Epithelial cell of prostate (primary cell): ENCODE data around the gene MC4R.
"Not testable (repeated sequence)": the region's sequence is repeated elsewhere in the genome, so short reads cannot be mapped to it uniquely, and the experiment has no call there.

Source experiments
- DNase-seq: peaks from one replicate; pipeline ENCODE4 v3.0.0-alpha.2; 2011; ENCODE audit warnings: low read depth, low spot score
- H3K27ac ChIP-seq: fragments of 450-650 bp; 2 replicates; pipeline ENCODE4 v1.5.1; 2017; ENCODE audit warnings: mild to moderate bottlenecking

The MC4R gene

GRCh38 chr18:60372596-60372995 is at the start of gene MC4R:
Gene MC4R (minus strand): TSS chr18:60372775. CDS start chr18:60372349, 426 bp downstream.
- no peak for DNase-seq
- no peak within 1 kb of the TSS for H3K27ac ChIP-seq

DNA sequence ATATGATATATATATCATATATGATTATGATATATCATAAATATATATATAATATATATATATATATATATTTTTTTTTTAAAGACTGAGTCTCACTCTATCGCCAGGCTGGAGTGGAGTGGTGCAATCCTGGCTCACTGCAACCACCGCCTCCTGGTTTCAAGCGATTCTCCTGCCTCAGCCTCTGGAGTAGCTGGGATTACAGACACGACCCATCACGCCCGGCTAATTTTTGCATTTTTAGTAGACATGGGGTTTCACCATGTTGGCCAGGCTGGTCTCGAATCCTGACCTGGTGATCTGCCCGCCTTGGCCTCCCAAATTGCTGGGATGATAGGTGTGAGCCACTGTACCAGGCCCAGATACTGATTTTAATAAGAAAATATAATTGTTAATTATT is 49.7 kb upstream of the MC4R start:
- H3K27ac ChIP-seq, DNase-seq: not testable (repeated sequence)

DNA sequence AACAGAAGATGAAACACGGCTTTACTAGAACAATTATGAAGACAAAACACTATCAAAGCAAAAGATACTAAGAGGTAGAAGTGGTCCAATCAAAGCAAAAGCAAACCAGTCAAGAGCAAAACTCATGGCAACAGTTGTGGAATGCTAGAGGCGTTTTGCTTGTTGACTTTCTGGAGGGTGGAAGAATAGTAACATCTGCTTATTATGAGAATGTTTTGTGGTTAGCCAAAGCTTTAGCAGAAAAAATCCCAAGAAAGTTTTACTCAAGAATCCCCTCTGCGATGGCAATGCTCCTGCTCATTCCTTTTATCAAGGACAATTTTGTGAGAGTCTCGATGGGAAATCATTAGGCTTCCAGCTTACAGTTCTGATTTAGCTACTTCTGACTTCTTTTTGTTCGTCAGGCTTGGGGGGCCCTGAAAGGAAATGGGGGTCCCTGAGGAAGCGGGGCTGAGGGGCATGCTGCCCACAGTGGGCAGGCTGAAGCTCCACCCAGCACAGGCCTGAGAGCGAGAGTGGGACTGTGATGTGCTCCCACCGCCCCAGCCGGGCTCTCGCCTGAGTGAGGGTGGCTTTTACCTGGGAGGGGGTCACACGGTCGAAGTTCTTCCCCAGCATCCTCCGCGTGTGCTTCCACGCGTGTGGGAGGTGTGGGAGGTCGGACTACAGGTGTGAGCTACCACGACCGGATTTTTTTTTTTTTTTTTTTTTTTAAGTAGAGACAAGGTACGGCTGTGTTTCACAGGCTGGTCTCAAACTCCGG is 49.0 kb upstream of the MC4R start:
- DNase-seq = no peak
- no peak overlapping the region for H3K27ac ChIP-seq

DNA sequence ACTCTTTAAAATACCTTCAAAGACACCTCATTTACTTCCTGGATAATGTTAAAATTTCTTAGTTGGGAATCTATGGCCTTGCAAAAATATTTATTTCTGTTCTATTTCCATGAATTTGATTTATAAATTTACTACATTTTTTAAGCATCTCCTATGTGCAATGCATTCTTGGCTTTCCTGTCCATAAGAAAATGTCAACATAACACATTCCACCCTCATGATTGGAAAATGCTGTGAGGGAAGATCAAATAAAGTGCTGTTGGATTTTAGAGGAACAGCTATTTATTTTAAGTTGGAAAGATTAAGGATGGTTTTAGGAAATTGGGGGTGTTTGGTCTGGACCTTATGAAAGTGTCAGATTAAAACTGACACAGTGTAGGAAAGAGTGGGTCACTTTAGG is 45.4 kb upstream of the MC4R start:
- no peak for DNase-seq
- no peak overlapping the region for H3K27ac ChIP-seq

DNA sequence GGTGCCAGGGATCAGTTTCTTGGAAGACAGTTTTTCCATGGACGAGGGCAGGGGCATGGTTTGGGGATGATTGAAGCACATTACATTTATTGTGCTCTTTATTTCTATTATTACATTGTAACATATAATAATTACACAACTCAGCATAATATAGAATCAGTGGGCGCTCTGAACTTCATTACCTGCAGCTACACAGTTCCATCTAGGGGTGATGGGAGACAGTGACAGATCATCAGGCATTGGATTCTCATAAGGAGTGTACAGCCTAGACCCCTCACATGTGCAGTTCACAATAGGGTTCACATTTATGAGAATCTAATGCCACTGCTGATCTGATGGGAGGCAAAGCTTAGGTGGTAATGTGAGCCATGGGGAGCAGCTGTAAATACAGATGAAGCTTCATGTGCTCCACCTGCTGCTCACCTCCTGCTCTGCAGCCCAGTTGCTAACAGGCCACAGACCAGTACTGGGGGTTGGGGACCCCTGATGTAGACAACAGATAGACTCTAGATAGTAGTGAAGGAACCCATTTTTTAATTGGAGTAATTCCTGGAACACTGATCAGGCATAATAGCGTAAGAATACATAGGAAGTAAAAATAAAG is 41.5 kb upstream of the MC4R start:
- H3K27ac ChIP-seq = no peak overlapping the region
- no peak for DNase-seq

GRCh38 chr18:60411715-60412114 is 39.1 kb upstream of the MC4R start:
- no peak for DNase-seq
- H3K27ac ChIP-seq = no peak overlapping the region

GRCh38 chr18:60406721-60407120 is 34.1 kb upstream of the MC4R start:
- H3K27ac ChIP-seq = no peak overlapping the region
- no peak for DNase-seq

GRCh38 chr18:60404486-60405085 is 32.0 kb upstream of the MC4R start:
- DNase-seq = no peak
- no peak overlapping the region for H3K27ac ChIP-seq

DNA sequence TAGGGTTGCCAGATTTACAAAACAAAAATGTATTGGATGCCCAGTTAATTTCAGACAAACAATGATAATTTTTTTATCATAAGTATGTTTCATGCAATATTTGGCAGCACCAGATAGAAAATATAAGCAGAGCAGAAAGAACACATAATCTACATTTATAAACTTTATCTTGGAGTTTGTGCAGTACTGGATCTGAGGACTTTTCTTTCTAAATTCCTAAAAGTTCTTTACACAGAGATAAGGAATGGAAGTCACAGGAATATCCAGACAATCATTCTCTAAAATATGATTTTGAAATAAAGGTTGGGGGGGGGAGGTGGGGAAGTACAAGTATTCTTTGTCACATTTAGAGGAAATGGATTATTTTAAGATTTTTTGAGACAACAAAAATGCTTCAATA is 28.8 kb upstream of the MC4R start:
- H3K27ac ChIP-seq = no peak overlapping the region
- no peak for DNase-seq

GRCh38 chr18:60391571-60392226 is 19.1 kb upstream of the MC4R start:
- no peak overlapping the region for H3K27ac ChIP-seq
- DNase-seq = no peak

DNA sequence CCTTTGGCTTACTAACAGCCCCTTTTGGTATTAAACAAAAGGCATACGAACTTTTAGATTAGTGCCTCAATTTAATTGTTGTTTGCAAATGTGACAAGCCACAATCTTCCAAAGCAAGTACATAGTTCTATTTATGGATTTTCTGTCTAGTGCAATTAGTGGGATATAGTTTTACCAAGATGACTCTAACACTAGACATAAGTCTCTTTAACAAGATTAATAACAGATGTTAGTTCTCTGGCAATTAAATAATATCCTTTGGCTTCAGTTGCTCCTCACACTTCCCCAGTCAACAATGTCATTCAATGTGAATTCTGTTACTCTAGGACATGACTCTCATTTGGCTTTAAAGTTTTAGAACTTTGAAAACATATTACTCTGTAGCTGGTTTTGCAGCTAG is 16.7 kb upstream of the MC4R start:
- no peak for DNase-seq

DNA sequence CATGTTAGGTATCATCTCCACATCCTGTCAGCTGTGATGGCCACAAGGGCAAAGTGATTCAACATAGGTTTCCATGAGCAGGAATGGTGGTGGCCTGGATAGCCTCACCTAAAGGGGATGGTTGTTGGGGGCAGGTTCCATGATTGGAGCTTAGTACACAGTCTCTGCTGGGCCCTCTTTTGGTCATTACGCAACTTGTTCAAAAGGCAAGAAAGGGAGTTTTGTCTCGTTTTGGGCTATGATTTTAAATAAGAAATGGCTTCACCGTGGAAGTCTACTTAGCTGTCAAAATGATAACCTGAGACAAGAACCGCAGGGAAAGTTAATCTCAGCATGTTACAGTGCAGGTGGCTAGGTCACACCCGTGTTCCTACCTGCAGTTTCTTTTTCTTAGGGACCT is 13.1 kb upstream of the MC4R start:
- H3K27ac ChIP-seq = no peak overlapping the region
- DNase-seq = no peak

More for the DNA sequence above, 16.7 kb upstream of the MC4R start:
- no peak overlapping the region for H3K27ac ChIP-seq

DNA sequence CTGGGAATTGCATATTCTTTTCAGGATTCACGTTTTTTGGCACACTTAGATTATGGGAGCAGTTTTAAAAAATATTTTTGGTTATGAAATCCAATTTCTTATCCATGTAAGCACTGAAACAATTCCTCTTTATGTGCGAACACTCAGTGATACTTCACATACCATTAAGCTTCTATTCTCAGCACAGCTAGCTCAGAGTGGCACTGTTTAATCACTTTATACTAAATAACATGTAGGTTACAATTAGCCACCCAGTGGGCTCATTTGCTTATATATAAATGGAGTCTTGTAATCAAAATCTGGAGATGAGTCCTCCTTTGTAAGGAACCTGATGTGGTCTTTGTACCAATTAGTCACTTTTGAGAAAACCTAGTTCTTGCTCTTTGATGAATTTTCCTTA is 11.3 kb upstream of the MC4R start:
- H3K27ac ChIP-seq = no peak overlapping the region
- no peak for DNase-seq

GRCh38 chr18:60377778-60378469 is 5.3 kb upstream of the MC4R start:
- DNase-seq = no peak
- H3K27ac ChIP-seq = no peak overlapping the region

GRCh38 chr18:60372132-60372531 is 443 bp downstream of the MC4R start:
- no peak overlapping the region for H3K27ac ChIP-seq
- no peak for DNase-seq

- DNase-seq = no peak
- H3K27ac ChIP-seq = no peak overlapping the region
These were observed 14.1 kb downstream of the MC4R start for GRCh38 chr18:60358516-60358915.

- no peak for DNase-seq
- no peak overlapping the region for H3K27ac ChIP-seq
These were observed 21.6 kb downstream of the MC4R start for GRCh38 chr18:60350941-60351340.

- DNase-seq = no peak
- H3K27ac ChIP-seq = no peak overlapping the region
These were observed 22.4 kb downstream of the MC4R start for GRCh38 chr18:60350150-60350549.

DNA sequence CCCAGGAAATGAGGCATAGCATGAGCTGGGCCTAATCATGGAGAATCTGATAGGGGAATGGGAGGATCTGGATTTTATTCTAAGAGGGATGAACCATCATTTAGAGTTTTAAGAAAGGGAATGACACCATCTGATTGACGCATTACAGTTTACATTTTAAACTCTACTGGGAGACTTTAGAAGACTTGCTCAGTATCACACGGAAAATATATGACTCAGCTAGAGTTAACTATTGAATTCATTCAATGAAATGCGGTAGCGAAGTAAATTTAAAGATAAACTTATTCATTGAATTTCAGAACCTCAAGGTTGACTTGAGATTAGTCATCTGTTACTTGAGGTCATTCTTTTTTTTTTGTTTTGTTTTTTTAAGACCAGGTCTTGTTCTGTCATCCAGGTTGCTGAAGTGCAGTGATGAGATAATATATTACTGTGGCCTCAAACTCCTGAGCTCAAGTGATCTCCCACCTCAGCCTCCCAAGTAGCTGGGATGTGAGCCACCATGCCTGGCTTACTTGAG is 25.0 kb downstream of the MC4R start:
- no peak for DNase-seq
- H3K27ac ChIP-seq = no peak overlapping the region

DNA sequence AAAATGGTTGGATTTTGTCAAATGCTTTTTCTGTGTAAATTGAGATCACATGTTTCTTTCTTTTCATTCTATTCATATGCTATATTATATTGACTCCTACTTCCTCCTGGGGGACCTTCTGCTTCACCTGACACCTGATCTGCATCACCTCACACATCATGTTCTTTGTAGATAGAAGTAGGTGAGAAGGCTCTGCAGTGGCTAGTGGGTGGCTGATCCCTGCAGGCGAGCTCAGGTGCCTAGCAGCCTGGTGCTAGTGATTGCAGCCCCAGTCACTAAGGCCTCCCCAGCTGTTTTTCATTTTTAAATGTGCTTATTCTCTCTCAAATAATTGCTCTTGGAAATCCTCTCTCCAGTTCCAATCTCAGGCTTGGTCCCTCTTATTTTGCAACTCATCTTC is 33.6 kb downstream of the MC4R start:
- no peak overlapping the region for H3K27ac ChIP-seq
- no peak for DNase-seq
